ENCODE results near the gene BCL11A.

The BCL11A gene

DNA sequence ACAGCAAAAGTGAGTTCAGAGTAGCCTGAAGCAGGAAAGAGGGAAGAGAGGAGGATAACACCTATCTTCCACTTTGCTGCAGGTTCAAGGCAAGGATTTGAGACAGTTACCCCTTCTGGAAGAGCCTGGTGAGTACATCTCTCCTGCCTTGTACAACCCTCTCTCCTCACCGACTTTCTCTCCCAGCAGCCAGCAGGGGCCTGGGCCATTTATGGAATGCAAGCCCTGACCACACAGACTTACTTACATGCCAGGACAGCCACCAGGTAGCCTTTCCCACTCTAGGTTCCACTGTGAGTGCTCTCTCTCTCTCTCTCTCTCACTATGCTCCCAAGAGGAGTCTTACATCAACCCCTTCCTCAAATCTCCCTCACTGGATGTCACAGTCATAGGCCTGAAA lies 57.0 kb downstream of the BCL11A start:
- no peak for TF ChIP-seq EZH2phosphoT487 (conservative IDR thresholded peaks at IDR 0.05; ENCODE audit: low read length)
- TF ChIP-seq, protein P1, sequence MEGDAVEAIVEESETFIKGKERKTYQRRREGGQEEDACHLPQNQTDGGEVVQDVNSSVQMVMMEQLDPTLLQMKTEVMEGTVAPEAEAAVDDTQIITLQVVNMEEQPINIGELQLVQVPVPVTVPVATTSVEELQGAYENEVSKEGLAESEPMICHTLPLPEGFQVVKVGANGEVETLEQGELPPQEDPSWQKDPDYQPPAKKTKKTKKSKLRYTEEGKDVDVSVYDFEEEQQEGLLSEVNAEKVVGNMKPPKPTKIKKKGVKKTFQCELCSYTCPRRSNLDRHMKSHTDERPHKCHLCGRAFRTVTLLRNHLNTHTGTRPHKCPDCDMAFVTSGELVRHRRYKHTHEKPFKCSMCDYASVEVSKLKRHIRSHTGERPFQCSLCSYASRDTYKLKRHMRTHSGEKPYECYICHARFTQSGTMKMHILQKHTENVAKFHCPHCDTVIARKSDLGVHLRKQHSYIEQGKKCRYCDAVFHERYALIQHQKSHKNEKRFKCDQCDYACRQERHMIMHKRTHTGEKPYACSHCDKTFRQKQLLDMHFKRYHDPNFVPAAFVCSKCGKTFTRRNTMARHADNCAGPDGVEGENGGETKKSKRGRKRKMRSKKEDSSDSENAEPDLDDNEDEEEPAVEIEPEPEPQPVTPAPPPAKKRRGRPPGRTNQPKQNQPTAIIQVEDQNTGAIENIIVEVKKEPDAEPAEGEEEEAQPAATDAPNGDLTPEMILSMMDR (IDR thresholded peaks at IDR 0.05; ENCODE audit: insufficient read depth, low read length, poor library complexity, severe bottlenecking) = no peak
- H2AFZ ChIP-seq (ENCODE audit: low read depth, low read length, severe bottlenecking) = no peak overlapping the region
- H3F3A ChIP-seq (ENCODE audit: insufficient read depth) = 0 out of 2 replicates have a peak, but pooled peaks cover 7% of the 10 kb centered on the region
- no peak overlapping the region for H3K9ac ChIP-seq (ENCODE audit: low read length)
- H3K27ac ChIP-seq (ENCODE audit: low read depth, low read length) = no peak overlapping the region
- H3K9me2 ChIP-seq (replicated peaks; ENCODE audit: insufficient read depth, low read length) = no peaks in the 10 kb centered on the region
- H3K4me2 ChIP-seq (ENCODE audit: low read depth, low read length, poor library complexity, severe bottlenecking) = no peak overlapping the region
- H3K4me3 ChIP-seq (ENCODE audit: insufficient read depth, low read length, poor library complexity, severe bottlenecking) = no peak overlapping the region
- H3K9me3 ChIP-seq (ENCODE audit: insufficient read depth, low read length) = no peaks in the 10 kb centered on the region
- peaks cover 99% of the 10 kb centered on the region for H3K79me2 ChIP-seq (ENCODE audit: insufficient read depth, low read length)
- H3K36me3 ChIP-seq (ENCODE audit: low read length) = peaks cover 2% of the 10 kb centered on the region; the same call in 1 of the 2 replicates
- peaks cover 26% of the 10 kb centered on the region; the same call in 1 of the 2 replicates for H4K20me1 ChIP-seq (ENCODE audit: low read depth, low read length)
- H3K27me3 ChIP-seq (ENCODE audit: low read length) = no peaks in the 10 kb centered on the region

DNA sequence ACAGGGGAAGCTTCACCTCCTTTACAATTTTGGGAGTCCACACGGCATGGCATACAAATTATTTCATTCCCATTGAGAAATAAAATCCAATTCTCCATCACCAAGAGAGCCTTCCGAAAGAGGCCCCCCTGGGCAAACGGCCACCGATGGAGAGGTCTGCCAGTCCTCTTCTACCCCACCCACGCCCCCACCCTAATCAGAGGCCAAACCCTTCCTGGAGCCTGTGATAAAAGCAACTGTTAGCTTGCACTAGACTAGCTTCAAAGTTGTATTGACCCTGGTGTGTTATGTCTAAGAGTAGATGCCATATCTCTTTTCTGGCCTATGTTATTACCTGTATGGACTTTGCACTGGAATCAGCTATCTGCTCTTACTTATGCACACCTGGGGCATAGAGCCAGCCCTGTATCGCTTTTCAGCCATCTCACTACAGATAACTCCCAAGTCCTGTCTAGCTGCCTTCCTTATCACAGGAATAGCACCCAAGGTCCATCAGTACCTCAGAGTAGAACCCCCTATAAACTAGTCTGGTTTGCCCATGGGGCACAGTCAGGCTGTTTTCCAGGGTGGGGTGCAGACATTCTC lies 58.3 kb downstream of the BCL11A start:
- Histone ChIP-seq H3K4me3 (ENCODE audit: insufficient read depth, low read length, poor library complexity, severe bottlenecking) (no peak overlapping the region), H4K20me1 (ENCODE audit: low read depth, low read length) (peaks cover 36% of the 10 kb centered on the region; the same call in 1 of the 2 replicates), H2AFZ (ENCODE audit: low read depth, low read length, severe bottlenecking) (no peak overlapping the region), H3K27me3 (ENCODE audit: low read length) (no peaks in the 10 kb centered on the region), H3K79me2 (ENCODE audit: insufficient read depth, low read length) (peaks cover 99% of the 10 kb centered on the region), H3K9ac (ENCODE audit: low read length) (no peak overlapping the region), H3F3A (ENCODE audit: insufficient read depth) (0 out of 2 replicates have a peak, but pooled peaks cover 7% of the 10 kb centered on the region), H3K9me2 (replicated peaks; ENCODE audit: insufficient read depth, low read length) (no peaks in the 10 kb centered on the region), H3K9me3 (ENCODE audit: insufficient read depth, low read length) (no peaks in the 10 kb centered on the region), H3K36me3 (ENCODE audit: low read length) (0 out of 2 replicates have a peak, but pooled peaks cover 3% of the 10 kb centered on the region), H3K27ac (ENCODE audit: low read depth, low read length) (no peak overlapping the region), H3K4me2 (ENCODE audit: low read depth, low read length, poor library complexity, severe bottlenecking) (no peak overlapping the region)
- TF ChIP-seq EZH2phosphoT487 (conservative IDR thresholded peaks at IDR 0.05; ENCODE audit: low read length) = no peak
- TF ChIP-seq, protein P1 (IDR thresholded peaks at IDR 0.05; ENCODE audit: insufficient read depth, low read length, poor library complexity, severe bottlenecking) = no peak

DNA sequence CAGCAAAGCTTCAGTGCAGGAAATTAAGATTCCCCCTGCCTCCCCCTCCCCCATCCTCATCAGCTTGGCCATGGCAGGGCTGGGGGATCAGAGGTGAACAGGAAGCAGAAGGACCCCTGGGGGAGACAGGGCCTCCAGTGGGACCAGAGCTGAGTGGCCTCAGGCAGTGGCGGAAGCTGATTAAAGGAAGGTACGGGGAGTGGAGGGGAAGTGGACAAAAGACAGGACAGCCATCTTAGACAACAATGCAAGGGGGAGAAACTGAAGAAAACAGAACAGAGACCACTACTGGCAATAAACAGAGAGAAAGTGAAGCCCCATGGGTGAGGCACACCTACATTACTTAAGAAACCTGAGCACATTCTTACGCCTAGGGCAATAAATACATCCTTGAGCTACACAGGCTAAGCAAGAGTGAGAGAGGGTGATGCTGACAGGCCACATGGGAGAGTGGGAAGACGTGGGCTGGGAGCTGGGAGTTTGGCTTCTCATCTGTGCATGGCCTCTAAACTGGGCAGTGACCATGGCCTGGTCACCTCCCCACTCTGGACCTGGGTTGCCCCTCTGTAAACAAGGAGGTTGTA lies 59.6 kb downstream of the BCL11A start:
- H3K9me2 ChIP-seq (replicated peaks; ENCODE audit: insufficient read depth, low read length) = no peaks in the 10 kb centered on the region
- H3K27me3 ChIP-seq (ENCODE audit: low read length) = no peaks in the 10 kb centered on the region
- no peak overlapping the region for H3K27ac ChIP-seq (ENCODE audit: low read depth, low read length)
- no peak overlapping the region for H3K4me2 ChIP-seq (ENCODE audit: low read depth, low read length, poor library complexity, severe bottlenecking)
- H3K9me3 ChIP-seq (ENCODE audit: insufficient read depth, low read length) = no peaks in the 10 kb centered on the region
- H3K9ac ChIP-seq (ENCODE audit: low read length) = no peak overlapping the region
- H3K4me3 ChIP-seq (ENCODE audit: insufficient read depth, low read length, poor library complexity, severe bottlenecking) = no peak overlapping the region
- peaks cover 99% of the 10 kb centered on the region for H3K79me2 ChIP-seq (ENCODE audit: insufficient read depth, low read length)
- TF ChIP-seq, protein P1 (IDR thresholded peaks at IDR 0.05; ENCODE audit: insufficient read depth, low read length, poor library complexity, severe bottlenecking) = no peak
- no peak for TF ChIP-seq EZH2phosphoT487 (conservative IDR thresholded peaks at IDR 0.05; ENCODE audit: low read length)
- H3F3A ChIP-seq (ENCODE audit: insufficient read depth) = 0 out of 2 replicates have a peak, but pooled peaks cover 10% of the 10 kb centered on the region
- H3K36me3 ChIP-seq (ENCODE audit: low read length) = 0 out of 2 replicates have a peak, but pooled peaks cover 3% of the 10 kb centered on the region
- peaks cover 36% of the 10 kb centered on the region; the same call in 1 of the 2 replicates for H4K20me1 ChIP-seq (ENCODE audit: low read depth, low read length)
- H2AFZ ChIP-seq (ENCODE audit: low read depth, low read length, severe bottlenecking) = no peak overlapping the region

Measured in SU-DHL-6 (cell line).